Activated CD4-positive, alpha-beta T cell treated with anti-CD3 and anti-CD28 coated beads, Interleukin-2, Interleukin-4, amounts not matched to agents 100 ng/mL and 50 ng/mL, durations not matched to agents 16 hours and 8 hours (primary cell): ENCODE data around the gene FAM181A.

ENCODE experiments used
- DNase-seq: peaks from one replicate; pipeline ENCODE4 v3.0.0-alpha.2; 2020; ENCODE audit warnings: low spot score

FAM181A gene

GRCh38 chr14:93926873-93927799, at the start of gene FAM181A:
FAM181A (plus strand) TSS chr14:93927344; CDS start chr14:93928286, 942 bp downstream.
- DNase-seq: no peak

DNA sequence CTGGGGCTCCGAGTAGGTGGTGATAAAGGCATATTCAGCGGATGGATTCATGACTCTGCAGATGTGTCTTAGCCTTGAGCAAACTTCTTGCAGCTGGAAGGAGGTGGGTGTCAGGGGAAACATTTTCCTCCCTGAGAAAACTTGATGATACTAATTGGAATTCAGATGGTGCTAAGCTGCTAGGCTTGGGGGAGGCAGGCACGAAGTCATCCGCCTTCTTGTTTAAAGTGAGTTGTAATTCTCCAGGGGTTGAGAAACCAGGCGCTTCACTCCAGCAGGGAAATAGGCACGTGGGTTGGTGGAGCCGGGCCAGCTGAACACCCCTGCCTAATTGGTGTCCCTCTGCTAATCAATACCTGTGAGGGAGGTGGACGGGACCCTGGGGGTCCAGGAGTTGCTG, 48.9 kb upstream of the FAM181A start:
- no peak for DNase-seq

DNA sequence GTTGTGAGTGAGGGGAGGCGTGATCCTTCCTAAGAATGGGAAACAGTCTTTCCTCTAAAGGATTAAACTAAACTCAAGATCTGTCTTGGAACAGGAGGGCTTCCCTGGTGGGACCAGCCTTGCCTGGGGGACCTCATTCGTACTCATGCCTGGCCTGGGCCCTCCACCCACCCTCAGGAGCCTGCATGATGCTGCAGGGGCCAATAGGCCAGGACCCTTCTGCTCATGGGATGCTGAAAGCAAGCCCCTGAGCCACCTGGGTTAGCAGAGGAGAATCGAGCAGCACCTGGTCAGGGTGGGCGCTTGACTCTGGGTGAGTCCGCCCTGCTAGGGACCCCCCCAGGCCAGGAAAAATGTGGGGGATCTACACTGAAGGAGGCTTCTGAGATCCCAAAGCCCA, 48.3 kb upstream of the FAM181A start:
- no peak for DNase-seq

GRCh38 chr14:93879362-93879983, 47.7 kb upstream of the FAM181A start:
- DNase-seq: no peak

- no peak for DNase-seq
Measured at GRCh38 chr14:93880021-93880820, 46.9 kb upstream of the FAM181A start.

- no peak for DNase-seq
Measured at GRCh38 chr14:93884950-93885349, 42.2 kb upstream of the FAM181A start.

GRCh38 chr14:93888995-93889394, 38.1 kb upstream of the FAM181A start:
- no peak for DNase-seq

DNA sequence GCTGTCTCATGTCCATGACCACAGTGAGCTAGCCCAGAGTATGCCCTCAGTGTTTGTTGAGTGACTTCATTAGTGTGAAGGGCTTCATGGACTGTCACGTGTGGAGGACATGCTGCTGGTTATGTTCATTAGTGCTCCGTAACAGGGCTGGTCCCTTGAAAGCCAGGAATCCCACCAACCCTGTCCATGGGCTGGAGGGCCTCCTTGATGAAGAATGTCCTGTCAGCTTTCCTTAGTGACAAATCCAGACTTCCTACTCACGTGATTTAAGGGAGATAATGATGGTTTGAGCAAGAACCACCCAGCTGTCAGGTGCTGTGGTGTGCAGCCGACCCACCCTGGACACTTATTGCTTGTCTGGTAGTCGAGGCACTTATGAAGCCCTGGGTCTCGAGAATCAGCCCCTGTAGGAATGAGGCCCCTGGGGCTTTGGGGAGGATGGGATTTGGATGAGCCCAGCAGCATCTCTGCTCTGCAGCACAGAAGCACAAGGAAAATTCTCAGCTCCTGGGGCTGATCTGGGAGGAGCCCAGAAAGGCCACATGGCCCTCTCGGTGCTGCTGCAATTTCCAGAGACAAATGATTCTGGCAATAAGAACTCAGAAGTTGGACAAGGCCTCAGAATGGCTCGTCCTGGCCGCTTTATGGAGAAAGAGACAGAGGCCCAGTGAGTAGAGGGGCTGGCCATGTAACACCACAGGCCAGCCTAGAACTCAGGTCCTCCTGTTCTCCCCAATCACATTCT, 37.2 kb upstream of the FAM181A start:
- DNase-seq: no peak

DNA sequence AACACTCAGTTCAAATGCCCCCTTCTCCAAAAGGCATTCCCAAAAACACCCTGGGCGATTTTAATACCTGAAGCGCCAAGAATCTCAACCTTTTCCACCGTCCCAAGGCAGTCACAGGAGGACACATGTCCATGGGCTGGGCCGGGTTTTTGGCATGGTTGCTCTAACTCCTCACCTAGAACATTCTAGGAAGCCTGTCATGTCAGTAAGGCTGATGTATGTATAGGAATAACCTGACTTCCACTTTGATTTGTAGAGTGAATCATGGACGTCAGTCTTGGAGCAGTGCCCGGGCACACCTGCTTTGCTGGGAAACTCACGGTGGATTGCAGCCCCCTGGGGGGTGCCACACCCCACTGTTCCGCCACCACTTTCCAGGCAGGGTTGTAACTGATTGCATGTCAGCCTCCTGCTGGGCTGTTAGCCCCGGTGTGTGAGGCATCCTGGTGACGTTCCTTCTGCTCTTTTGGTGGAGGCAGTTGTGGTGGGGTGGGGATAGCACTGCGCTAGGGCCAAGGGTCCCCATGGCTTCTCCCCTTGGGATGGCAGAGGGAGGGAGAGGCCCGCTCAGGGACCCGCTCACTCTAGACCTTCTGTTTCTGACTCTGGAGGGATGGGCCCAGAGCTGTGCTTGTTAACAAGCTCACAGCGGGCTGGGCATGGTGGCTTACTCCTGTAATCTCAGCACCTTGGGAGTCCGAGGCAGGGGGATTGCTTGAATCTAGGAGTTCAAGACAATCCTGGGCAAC, 35.2 kb upstream of the FAM181A start:
- DNase-seq: no peak

GRCh38 chr14:93892505-93892839, 34.7 kb upstream of the FAM181A start:
- DNase-seq: no peak

- peak; percentile 70 for DNase-seq
Measured at GRCh38 chr14:93892923-93893558, 34.1 kb upstream of the FAM181A start.

GRCh38 chr14:93893661-93894261, 33.4 kb upstream of the FAM181A start:
- no peak for DNase-seq

- no peak for DNase-seq
Measured at GRCh38 chr14:93895023-93895604, 32.0 kb upstream of the FAM181A start.

DNA sequence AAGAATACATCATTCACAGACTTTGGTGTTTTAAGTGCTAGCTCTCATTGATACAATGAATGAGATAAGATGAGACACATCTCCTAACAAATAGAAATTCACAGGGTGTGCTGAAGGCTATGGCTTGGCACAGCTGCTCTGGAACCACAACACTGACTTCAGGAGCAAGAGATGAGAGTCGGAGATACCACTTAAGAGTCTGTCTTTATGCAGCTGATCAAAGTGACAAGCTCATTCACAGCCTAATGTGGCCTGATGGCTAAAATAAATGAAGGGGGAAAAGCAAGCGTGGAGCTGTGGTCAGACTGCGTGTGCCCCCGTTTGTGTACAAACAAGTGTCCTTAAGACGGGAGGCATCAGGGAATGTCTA, 29.7 kb upstream of the FAM181A start:
- no peak for DNase-seq

DNA sequence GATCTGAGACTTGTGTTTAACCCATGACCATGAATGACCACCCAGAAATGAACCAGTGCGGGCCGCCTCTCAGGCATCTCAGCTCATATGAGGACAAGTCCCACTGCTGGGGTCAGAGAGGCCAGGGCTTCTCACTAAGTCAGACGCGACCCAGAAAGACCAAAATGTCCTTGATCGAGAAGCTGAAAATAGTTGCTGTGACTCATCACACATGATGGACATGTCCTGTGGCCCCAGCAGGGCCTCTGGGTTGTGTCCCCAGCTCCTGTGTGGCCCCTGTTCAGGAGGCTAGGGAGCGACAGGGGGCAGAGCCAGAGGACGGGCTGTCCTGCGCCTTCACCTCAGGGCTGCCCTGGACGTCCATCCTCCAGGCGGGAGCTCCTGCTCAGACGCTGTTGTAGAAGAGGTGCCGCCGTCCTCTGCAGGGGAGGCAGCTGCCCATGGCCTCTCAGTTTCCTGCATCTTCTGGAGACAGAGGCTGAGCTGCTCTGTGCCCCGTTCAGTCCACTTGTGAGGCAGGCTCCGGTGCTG, 29.0 kb upstream of the FAM181A start:
- DNase-seq: no peak

DNA sequence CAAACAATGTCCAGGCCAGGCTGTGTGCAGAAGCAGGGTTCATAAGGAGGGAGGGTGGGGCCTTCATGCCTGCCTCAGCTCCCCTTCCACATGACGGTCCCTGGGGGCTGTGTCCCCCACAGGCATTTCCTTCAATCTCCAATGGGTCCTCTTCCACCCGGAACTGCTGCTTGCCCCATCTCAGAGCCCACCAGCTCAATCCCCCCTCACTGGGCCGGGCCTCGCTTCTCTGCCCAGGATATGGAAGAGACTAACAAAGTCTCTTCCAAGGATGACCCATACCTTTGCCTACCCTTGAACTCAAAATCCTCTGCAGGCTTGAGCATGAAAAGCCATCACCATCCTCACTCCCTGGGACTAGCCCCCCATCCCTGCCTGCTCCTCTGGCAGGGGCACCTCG, 28.4 kb upstream of the FAM181A start:
- no peak for DNase-seq

DNA sequence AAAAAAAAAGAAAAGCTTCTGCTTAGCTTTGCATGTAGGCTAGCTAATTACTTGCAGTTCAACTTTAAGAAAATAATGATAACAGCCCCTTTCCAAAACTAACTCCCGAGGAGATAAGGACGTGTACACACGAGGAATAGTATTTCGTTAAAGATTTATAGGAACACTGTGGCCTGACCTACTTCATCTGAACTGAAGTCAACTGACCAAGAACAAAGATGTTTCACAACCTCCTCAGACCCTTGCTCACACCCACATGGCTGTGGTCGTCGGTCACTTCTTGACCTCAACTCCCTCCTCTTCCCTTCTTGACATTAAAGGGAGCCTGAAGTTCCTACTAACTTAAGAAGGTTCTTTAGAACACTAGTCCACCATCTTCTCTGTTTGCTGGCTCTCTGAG, 25.3 kb upstream of the FAM181A start:
- no peak for DNase-seq

DNA sequence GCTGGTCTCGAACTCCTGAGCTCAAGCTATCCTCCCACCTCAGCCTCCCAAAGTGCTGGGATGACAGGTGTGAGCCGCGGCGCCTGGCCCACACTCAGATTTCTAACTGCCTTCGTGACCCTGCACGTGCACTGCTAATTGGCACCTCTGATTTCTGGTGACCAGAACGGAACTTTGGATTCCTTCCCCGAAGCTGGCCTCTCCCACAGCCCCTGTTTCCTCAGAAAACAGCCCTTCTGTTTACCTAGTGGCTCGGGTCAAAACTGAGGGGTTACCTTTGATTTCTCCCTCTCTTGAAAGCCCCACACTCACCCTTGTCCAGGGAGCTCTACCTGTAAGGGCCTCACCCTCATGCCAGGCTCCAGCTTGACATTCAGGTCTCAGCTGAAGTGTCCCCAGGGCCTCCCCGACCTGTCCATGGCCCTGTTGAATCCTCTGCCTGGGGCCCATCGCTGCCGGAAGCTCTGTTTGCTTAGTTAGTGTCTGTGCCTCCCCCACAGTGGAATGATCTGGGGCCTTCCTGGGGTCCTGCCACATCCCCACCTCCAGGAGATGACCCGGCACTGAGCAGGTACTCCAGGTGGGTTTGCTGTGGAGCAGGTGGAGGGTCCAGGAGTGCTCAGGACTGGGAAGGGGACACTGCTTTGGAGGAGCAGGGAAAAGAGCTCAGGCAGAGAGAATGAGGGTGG, 24.4 kb upstream of the FAM181A start:
- no peak for DNase-seq
